ENCODE data around the gene LZIC.

The LZIC gene

DNA sequence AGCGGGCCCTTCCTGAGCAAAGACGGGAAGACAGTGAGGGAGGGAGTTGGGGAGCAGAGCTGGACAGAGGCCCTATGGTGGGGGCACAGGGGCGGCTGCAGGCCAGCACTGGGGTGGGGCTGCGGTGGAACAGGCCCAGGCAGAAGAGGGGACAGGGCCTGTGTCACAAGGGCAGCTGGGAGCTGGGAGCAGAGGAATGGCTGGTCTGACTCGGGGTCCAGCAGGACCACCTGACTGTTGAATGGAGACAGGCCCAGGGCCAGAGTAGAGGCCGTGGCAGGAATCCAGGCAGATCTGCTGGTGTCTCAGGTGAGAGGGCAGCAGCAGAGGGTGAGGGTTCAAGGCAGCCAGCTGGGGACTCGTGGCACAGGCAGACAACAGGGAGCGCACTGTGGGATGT, 58.4 kb downstream of the LZIC start:
- H3K4me3 ChIP-seq (ENCODE audit: low read depth, low read length, poor library complexity, severe bottlenecking), result no peak overlapping the region
- TF ChIP-seq EZH2 (IDR thresholded peaks at IDR 0.05; ENCODE audit: borderline replicate concordance, low read length), result no peak
- TF ChIP-seq, protein P1, sequence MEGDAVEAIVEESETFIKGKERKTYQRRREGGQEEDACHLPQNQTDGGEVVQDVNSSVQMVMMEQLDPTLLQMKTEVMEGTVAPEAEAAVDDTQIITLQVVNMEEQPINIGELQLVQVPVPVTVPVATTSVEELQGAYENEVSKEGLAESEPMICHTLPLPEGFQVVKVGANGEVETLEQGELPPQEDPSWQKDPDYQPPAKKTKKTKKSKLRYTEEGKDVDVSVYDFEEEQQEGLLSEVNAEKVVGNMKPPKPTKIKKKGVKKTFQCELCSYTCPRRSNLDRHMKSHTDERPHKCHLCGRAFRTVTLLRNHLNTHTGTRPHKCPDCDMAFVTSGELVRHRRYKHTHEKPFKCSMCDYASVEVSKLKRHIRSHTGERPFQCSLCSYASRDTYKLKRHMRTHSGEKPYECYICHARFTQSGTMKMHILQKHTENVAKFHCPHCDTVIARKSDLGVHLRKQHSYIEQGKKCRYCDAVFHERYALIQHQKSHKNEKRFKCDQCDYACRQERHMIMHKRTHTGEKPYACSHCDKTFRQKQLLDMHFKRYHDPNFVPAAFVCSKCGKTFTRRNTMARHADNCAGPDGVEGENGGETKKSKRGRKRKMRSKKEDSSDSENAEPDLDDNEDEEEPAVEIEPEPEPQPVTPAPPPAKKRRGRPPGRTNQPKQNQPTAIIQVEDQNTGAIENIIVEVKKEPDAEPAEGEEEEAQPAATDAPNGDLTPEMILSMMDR (IDR thresholded peaks at IDR 0.05; ENCODE audit: low read length), result no peak
- H3K4me1 ChIP-seq (ENCODE audit: insufficient read depth, low read length, severe bottlenecking), result no peaks in the 10 kb centered on the region
- H3K27me3 ChIP-seq (ENCODE audit: insufficient read depth, low read length), result no peaks in the 10 kb centered on the region
- no peaks in the 10 kb centered on the region for H3F3A ChIP-seq (ENCODE audit: insufficient read depth, low read length)
- H3K27ac ChIP-seq (ENCODE audit: low read depth, low read length, poor library complexity, severe bottlenecking), result no peak overlapping the region
- no peaks in the 10 kb centered on the region for H4K20me1 ChIP-seq (ENCODE audit: insufficient read depth, low read length)
- H3K79me2 ChIP-seq (ENCODE audit: insufficient read depth, low read length), result no peaks in the 10 kb centered on the region
- no peaks in the 10 kb centered on the region for H3K36me3 ChIP-seq (ENCODE audit: insufficient read depth, low read length)
- H3K9me3 ChIP-seq (ENCODE audit: low read length), result no peaks in the 10 kb centered on the region
- H3K9me2 ChIP-seq (ENCODE audit: low read depth, low read length), result no peaks in the 10 kb centered on the region
- H2AFZ ChIP-seq (ENCODE audit: low read length), result no peak overlapping the region
- H3K4me2 ChIP-seq (ENCODE audit: low read length), result no peak overlapping the region
- H3K9ac ChIP-seq (ENCODE audit: low read length), result no peak overlapping the region

DNA sequence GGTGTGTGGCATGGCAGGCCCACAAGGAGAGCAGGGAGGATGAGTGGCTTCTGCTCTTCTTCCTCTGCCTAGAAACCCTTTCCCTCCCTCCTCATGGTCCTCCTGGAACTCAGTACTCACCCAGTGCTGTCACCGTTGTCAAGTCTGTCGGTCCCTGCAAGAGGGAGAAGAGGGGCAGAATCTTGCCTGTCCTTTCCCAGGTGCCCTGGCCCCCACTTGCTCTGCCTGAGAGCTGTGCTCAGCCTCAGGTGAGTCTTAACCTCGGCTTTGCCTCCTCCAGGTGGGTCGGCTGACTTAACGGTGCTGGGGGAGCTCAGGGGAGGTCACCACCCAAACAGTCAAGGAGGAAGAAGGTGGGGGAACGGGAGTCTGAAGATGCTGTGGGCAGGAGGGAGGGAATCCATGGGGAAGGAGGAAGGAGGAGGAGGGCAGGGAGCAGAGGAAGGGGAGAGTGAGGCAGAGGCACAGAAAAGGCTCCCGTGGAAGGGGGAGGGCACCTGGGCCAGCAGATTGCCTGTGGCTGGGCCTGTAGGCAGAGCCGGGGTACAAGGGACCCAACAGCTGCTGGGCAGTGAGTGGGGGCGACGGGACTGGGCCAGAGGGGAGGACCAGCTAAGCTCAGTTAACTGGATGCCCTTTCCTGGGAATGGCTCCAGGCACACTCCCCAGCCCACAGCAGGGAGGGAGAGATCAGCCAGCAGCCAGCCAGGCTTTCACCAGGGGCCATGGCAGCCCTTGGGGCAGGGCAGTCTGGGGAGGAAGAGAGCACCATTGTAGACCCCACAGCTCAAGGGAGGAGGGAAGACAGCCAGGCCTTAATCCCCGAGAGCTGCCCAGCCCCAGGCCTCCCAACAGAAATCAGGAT, 59.4 kb downstream of the LZIC start:
- Histone ChIP-seq H3K9me3 (ENCODE audit: low read length) (no peaks in the 10 kb centered on the region), H3K4me2 (ENCODE audit: low read length) (no peak overlapping the region), H3K36me3 (ENCODE audit: insufficient read depth, low read length) (no peaks in the 10 kb centered on the region), H3K27ac (ENCODE audit: low read depth, low read length, poor library complexity, severe bottlenecking) (no peak overlapping the region), H3K9ac (ENCODE audit: low read length) (no peak overlapping the region), H3K4me3 (ENCODE audit: low read depth, low read length, poor library complexity, severe bottlenecking) (no peak overlapping the region), H3K4me1 (ENCODE audit: insufficient read depth, low read length, severe bottlenecking) (no peaks in the 10 kb centered on the region), H4K20me1 (ENCODE audit: insufficient read depth, low read length) (no peaks in the 10 kb centered on the region), H3K9me2 (ENCODE audit: low read depth, low read length) (no peaks in the 10 kb centered on the region), H3K79me2 (ENCODE audit: insufficient read depth, low read length) (no peaks in the 10 kb centered on the region), H3K27me3 (ENCODE audit: insufficient read depth, low read length) (no peaks in the 10 kb centered on the region), H2AFZ (ENCODE audit: low read length) (no peak overlapping the region), H3F3A (ENCODE audit: insufficient read depth, low read length) (no peaks in the 10 kb centered on the region)
- TF ChIP-seq EZH2 (IDR thresholded peaks at IDR 0.05; ENCODE audit: borderline replicate concordance, low read length), result no peak
- TF ChIP-seq, protein P1 (IDR thresholded peaks at IDR 0.05; ENCODE audit: low read length), result no peak

GRCh38 chr1:9882945-9883303, 60.3 kb downstream of the LZIC start:
- Histone ChIP-seq H4K20me1 (ENCODE audit: insufficient read depth, low read length) (no peaks in the 10 kb centered on the region), H3F3A (ENCODE audit: insufficient read depth, low read length) (no peaks in the 10 kb centered on the region), H2AFZ (ENCODE audit: low read length) (no peak overlapping the region), H3K27ac (ENCODE audit: low read depth, low read length, poor library complexity, severe bottlenecking) (no peak overlapping the region), H3K9me3 (ENCODE audit: low read length) (no peaks in the 10 kb centered on the region), H3K36me3 (ENCODE audit: insufficient read depth, low read length) (no peaks in the 10 kb centered on the region), H3K9ac (ENCODE audit: low read length) (no peak overlapping the region), H3K79me2 (ENCODE audit: insufficient read depth, low read length) (no peaks in the 10 kb centered on the region), H3K4me1 (ENCODE audit: insufficient read depth, low read length, severe bottlenecking) (peaks cover 1% of the 10 kb centered on the region), H3K4me3 (ENCODE audit: low read depth, low read length, poor library complexity, severe bottlenecking) (no peak overlapping the region), H3K9me2 (ENCODE audit: low read depth, low read length) (no peaks in the 10 kb centered on the region), H3K27me3 (ENCODE audit: insufficient read depth, low read length) (no peaks in the 10 kb centered on the region), H3K4me2 (ENCODE audit: low read length) (no peak overlapping the region)
- no peak for TF ChIP-seq EZH2 (IDR thresholded peaks at IDR 0.05; ENCODE audit: borderline replicate concordance, low read length)
- TF ChIP-seq, protein P1 (IDR thresholded peaks at IDR 0.05; ENCODE audit: low read length), result no peak

Measured in OCI-LY1 (cell line).